Stimulated activated CD4-positive, alpha-beta T cell treated with anti-CD3 and anti-CD28 coated beads, Interleukin-1b, Interleukin-23, amount 100 ng/mL, for 24 hours (primary cell): ENCODE measurements around the gene HMX3.
"Not testable (repeated sequence)": the region's sequence is repeated elsewhere in the genome, so short reads cannot be mapped to it uniquely, and the experiment has no call there.

ENCODE experiments used
- DNase-seq, 4 experiments: peaks; one replicate each; pipeline ENCODE4 v3.0.0-alpha.2; 2020; ENCODE audit warnings: low read depth in 4 of 4, low spot score in 1 of 4

Gene HMX3

GRCh38 chr10:123171616-123172015 lies 35.8 kb downstream of the HMX3 start:
- not testable (repeated sequence) for DNase-seq

GRCh38 chr10:123175389-123176387 lies 39.9 kb downstream of the HMX3 start:
- no peak for DNase-seq

- not testable (repeated sequence) for DNase-seq
Measured at GRCh38 chr10:123178390-123178789, 42.6 kb downstream of the HMX3 start.

- no peak for DNase-seq
Measured at GRCh38 chr10:123180101-123181090, 44.6 kb downstream of the HMX3 start.

- no peak for DNase-seq
Measured at GRCh38 chr10:123183724-123184123, 48.0 kb downstream of the HMX3 start.

- DNase-seq: no peak
Measured at GRCh38 chr10:123187781-123188180, 52.0 kb downstream of the HMX3 start.
